HG03039 (cell line): ENCODE results near the gene DHX30.
A peak's percentile ranks its signal among the peaks of the same experiment; 100 is the strongest.
"Not testable (repeated sequence)": the region's sequence is repeated elsewhere in the genome, so short reads cannot be mapped to it uniquely, and the experiment has no call there.

ENCODE experiments used
- ATAC-seq: cut with Tn5 transposase; IDR thresholded peaks from one replicate; pipeline ENCODE4 v1.9.1; 2021; ENCODE audit warnings: mild to moderate bottlenecking, moderate library complexity; ENCODE audit not compliant: unreplicated experiment

Gene DHX30

GRCh38 chr3:47799733-47800132 is 3.2 kb upstream of the DHX30 start:
- ATAC-seq = no peak

GRCh38 chr3:47803480-47804025 is 615 bp downstream of the DHX30 start:
- no peak for ATAC-seq

DNA sequence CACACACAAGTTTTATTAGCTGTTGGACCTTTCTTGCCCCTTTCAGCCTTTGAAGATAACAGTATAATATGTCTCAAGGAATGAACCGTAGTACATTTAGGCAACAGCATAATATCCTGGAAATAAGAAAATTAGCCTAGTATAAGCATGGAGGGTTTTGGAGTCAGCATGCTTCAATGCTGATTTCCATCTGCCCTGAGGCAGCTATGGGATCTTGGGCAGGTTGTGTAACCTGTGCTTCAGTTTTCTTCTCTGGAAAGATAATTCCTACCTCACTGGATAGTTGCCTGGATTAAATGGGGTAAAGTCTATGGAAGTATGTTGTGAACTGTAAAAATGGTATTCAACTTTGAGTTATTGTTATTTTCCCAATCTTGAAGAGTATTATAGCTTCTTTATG is 1.6 kb downstream of the DHX30 start:
- ATAC-seq = no peak

- no peak for ATAC-seq
Observed at GRCh38 chr3:47813551-47814177, 10.7 kb downstream of the DHX30 start.

DNA sequence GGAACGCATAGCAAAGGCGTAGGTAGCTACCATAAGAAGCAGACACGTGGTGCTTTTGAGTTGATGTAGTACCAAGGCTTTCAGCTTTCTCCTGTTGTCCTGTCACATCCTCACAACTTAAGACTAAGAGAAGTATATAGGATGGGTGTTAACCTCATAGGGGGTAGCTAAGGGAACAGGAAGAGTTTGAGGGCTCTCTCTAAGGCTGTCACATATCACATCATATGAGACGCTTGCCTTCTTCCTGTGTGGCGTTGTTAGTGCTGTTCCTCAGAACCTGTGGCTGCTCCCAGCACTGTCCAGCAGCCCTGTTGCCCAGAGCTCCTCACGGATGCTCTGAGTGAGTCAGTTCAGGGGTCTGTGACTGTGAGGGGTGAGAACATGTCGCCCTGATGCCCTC is 14.7 kb downstream of the DHX30 start:
- no peak for ATAC-seq

GRCh38 chr3:47824541-47825473 is 21.9 kb downstream of the DHX30 start:
- ATAC-seq = peak; percentile 93

- no peak for ATAC-seq
Observed at GRCh38 chr3:47825590-47825989, 22.7 kb downstream of the DHX30 start.

GRCh38 chr3:47829482-47829881 is 26.5 kb downstream of the DHX30 start:
- not testable (repeated sequence) for ATAC-seq

- ATAC-seq = no peak
Observed at GRCh38 chr3:47836986-47837385, 34.0 kb downstream of the DHX30 start.

GRCh38 chr3:47838503-47838902 is 35.6 kb downstream of the DHX30 start:
- no peak for ATAC-seq

GRCh38 chr3:47841786-47842349 is 38.9 kb downstream of the DHX30 start:
- ATAC-seq = no peak

DNA sequence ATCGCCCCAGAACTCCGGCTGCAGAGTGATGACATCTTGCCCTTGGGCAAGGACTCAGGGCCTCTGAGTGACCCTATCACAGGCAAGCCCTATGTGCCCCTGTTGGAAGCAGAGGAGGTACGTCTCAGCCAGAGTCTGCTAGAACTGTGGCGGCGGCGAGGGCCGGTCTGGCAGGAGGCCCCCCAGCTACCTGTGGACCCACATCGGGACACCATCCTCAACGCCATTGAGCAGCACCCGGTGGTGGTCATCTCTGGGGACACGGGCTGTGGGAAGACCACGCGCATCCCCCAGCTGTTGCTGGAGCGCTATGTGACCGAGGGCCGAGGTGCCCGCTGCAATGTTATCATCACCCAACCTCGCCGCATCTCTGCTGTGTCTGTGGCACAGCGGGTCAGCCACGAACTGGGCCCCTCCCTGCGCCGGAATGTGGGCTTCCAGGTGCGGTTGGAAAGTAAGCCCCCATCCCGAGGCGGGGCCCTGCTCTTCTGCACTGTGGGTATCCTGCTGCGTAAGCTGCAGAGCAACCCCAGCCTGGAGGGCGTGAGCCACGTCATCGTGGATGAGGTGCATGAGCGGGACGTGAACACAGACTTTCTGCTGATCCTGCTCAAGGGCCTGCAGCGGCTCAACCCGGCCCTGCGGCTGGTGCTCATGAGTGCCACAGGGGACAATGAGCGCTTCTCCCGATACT is 43.4 kb downstream of the DHX30 start:
- ATAC-seq = no peak

GRCh38 chr3:47846880-47847248 is 43.9 kb downstream of the DHX30 start:
- no peak for ATAC-seq

DNA sequence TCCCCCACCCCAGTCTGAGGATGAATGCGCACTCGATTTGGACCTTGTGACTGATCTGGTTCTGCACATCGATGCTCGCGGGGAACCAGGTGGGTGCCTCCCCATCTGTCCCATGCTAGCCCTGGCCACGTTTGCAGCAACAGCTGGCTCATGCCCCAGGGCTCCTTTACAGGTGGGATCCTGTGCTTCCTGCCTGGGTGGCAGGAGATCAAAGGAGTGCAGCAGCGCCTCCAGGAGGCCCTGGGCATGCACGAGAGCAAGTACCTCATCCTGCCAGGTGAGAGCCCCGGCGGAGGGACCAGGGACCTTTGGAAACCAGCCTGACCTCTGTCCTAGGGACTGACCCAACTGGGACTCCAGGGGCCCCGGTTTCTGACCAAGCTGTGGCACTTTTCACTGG is 44.3 kb downstream of the DHX30 start:
- no peak for ATAC-seq

GRCh38 chr3:47847801-47848518 is 45.0 kb downstream of the DHX30 start:
- ATAC-seq = no peak

- no peak for ATAC-seq
Observed at GRCh38 chr3:47848599-47849117, 45.7 kb downstream of the DHX30 start.

GRCh38 chr3:47849186-47849698 is 46.3 kb downstream of the DHX30 start:
- no peak for ATAC-seq

DNA sequence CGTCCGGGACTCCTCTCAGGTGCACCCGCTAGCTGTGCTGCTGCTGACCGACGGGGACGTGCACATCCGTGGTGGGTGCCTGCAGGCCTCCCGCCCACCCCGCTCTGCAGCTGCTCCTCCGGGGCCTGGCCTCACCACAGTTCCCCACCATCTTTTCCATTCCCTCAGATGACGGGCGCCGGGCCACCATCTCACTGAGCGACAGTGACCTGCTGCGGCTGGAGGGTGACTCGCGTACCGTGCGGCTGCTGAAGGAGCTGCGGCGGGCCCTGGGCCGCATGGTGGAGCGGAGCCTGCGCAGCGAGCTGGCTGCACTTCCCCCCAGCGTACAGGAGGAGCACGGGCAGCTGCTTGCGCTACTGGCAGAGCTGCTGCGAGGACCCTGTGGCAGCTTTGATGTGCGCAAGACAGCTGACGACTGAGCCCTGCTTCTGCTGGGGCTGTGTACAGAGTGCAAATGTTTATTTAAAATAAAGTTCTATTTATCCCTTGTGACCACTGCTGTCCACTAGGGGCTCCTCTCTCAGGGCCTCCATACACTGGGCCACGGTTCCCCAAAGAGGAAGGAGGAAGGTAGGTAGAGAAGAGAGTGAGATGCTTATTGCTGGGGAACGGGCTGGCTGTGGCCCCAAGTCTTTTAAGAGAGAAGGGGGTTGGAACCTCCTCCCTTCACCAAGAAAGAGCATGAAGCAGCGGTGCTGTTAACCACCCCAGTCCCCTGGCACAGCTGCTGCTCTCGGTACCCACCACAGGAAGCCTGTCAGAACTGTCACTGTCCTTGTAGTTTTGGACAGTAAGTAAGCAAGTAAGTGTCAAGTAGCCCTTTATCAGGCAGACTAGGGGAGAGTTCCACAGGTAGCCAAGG is 47.0 kb downstream of the DHX30 start:
- ATAC-seq = no peak
